Measurements from ENCODE around the gene ANKRD27. TPM values are rescaled to one million over a fixed set of nuclear protein-coding genes. Genes with fewer than 3 reads are reported as not detected.
"Not testable (repeated sequence)": the region's sequence is repeated elsewhere in the genome, so short reads cannot be mapped to it uniquely, and the experiment has no call there.

ANKRD27 gene
- total RNA-seq, 1 donor from 2014 or later: 44.5 TPM

DNA sequence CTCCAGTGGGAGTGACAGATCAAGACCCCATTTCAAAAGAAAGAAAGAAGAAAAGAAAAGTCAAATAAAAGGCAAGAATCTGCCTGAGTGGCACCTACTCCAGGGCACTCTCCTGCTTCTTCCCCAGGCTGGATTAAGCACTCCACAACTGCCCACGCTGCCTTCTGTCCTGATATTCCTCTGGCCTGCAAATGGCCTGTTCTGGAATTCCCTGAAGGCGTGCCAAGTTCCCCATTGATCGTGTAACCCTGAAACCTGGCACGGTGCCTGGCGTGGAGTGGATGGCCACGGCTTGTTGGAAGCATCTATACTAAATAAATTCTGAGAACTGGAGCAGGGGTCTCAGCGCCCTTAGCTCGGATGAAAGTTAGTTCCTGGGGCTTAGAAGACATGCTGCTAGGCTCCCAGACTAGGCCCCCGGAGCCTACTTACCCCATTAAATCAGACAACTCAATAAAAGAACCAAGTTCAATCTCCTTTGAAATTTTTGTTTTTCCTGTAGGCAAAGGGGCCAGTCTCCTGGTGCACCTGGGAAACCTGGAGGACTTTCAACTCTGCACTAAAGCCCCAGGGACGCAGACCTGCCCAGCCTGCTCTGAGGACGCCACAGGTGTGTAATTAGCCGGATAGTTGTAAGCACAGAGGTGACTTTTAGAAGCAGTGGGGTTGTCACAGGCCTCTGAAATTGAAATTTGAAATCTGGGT is 21.9 kb downstream of the ANKRD27 start:
- intact Hi-C loops (cut with DNase I): no loop called here
- no peak for TF ChIP-seq CTCF (IDR thresholded peaks at IDR 0.05)
- H3K4me3 ChIP-seq: no peak overlapping the region
- H3K36me3 ChIP-seq: peaks cover 66% of the 10 kb centered on the region
- H3K27ac ChIP-seq: no peak overlapping the region
- ATAC-seq (peak; percentile 65 to 77), DNase-seq (peak; percentile 79)
- no peaks in the 10 kb centered on the region for H3K27me3 ChIP-seq (ENCODE audit: low read depth)
- H3K4me1 ChIP-seq: peaks cover 9% of the 10 kb centered on the region
- no peaks in the 10 kb centered on the region for H3K9me3 ChIP-seq

- peaks cover 66% of the 10 kb centered on the region for H3K36me3 ChIP-seq
- H3K4me3 ChIP-seq; ATAC-seq; H3K27ac ChIP-seq; H3K9me3 ChIP-seq; DNase-seq; intact Hi-C loops (cut with DNase I); H3K4me1 ChIP-seq; H3K27me3 ChIP-seq (ENCODE audit: low read depth): not testable (repeated sequence)
Observed at GRCh38 chr19:32652331-32652730, 22.6 kb downstream of the ANKRD27 start.

- Histone ChIP-seq H3K36me3 (peaks cover 66% of the 10 kb centered on the region), H3K4me1 (peaks cover 9% of the 10 kb centered on the region)
- peak; percentile 16 to 57 for ATAC-seq
Observed at GRCh38 chr19:32651729-32652140, 23.2 kb downstream of the ANKRD27 start.

GRCh38 chr19:32650671-32651070 is 24.3 kb downstream of the ANKRD27 start:
- peaks cover 9% of the 10 kb centered on the region for H3K4me1 ChIP-seq
- H3K9me3 ChIP-seq: no peaks in the 10 kb centered on the region
- intact Hi-C loops (cut with DNase I): no loop called here
- no peaks in the 10 kb centered on the region for H3K27me3 ChIP-seq (ENCODE audit: low read depth)
- no peak for DNase-seq
- H3K36me3 ChIP-seq: peaks cover 66% of the 10 kb centered on the region
- no peak overlapping the region for H3K27ac ChIP-seq
- H3K4me3 ChIP-seq: no peak overlapping the region
- no peak for TF ChIP-seq CTCF (IDR thresholded peaks at IDR 0.05)
- ATAC-seq: no peak

More at GRCh38 chr19:32651729-32652140, 23.2 kb downstream of the ANKRD27 start:
- no peaks in the 10 kb centered on the region for H3K27me3 ChIP-seq (ENCODE audit: low read depth)
- TF ChIP-seq CTCF (IDR thresholded peaks at IDR 0.05): no peak
- no peaks in the 10 kb centered on the region for H3K9me3 ChIP-seq
- no peak overlapping the region for H3K4me3 ChIP-seq
- no peak overlapping the region for H3K27ac ChIP-seq
- intact Hi-C loops (cut with DNase I): no loop called here
- no peak for DNase-seq

DNA sequence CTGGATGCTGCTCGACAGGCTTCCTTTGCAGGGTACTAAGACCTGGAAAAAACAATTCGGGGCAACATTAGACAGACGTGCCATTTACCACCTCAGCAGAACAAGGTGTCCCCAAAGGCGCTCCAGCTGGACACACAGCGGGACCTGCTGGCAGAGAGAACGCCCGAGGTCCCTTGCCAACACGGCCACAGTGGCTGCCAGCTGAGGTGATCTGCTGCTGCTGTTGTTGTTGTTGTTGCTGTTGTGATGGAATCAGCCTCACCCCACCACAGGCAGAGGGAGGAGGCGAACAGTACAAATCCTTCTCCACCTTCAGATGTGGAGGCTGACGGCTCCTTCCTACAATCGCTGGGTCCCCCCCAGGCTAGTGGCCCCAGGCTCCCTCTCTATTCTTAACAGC is 25.2 kb downstream of the ANKRD27 start:
- TF ChIP-seq CTCF (IDR thresholded peaks at IDR 0.05): no peak
- ATAC-seq (no peak), DNase-seq (no peak)
- no peak overlapping the region for H3K4me3 ChIP-seq
- H3K36me3 ChIP-seq: peaks cover 66% of the 10 kb centered on the region
- H3K27me3 ChIP-seq (ENCODE audit: low read depth): no peaks in the 10 kb centered on the region
- intact Hi-C loops (cut with DNase I): no loop called here
- peaks cover 9% of the 10 kb centered on the region for H3K4me1 ChIP-seq
- H3K27ac ChIP-seq: no peak overlapping the region
- H3K9me3 ChIP-seq: no peaks in the 10 kb centered on the region

DNA sequence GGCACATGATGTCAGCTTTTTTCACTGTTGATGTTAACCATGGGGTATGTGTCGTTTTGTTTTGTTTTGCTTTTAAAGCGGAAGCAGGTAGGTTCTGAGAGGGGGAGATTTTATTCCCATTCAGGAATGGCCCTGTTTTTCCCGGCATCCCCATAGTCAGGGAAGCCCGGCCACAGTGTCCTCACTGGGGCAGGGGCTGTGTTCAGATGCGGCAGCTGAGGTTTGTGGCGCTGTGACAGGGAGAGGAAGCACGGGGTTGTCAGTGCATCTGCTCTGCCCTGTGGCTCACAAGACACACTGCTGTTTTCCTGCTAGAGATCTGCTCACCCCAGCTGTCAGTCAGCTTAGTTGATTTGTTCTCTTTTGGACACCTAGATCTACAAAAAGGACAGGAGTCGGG is 27.6 kb downstream of the ANKRD27 start:
- intact Hi-C loops (cut with DNase I): no loop called here
- Histone ChIP-seq H3K27ac (no peak overlapping the region), H3K4me3 (no peak overlapping the region), H3K4me1 (no peaks in the 10 kb centered on the region), H3K27me3 (ENCODE audit: low read depth) (no peaks in the 10 kb centered on the region), H3K9me3 (no peaks in the 10 kb centered on the region), H3K36me3 (peaks cover 76% of the 10 kb centered on the region)
- ATAC-seq: no peak
- no peak for DNase-seq
- no peak for TF ChIP-seq CTCF (IDR thresholded peaks at IDR 0.05)
